HG03558 (cell line): ENCODE measurements around the gene RPL29.
"Not testable (repeated sequence)": the region's sequence is repeated elsewhere in the genome, so short reads cannot be mapped to it uniquely, and the experiment has no call there.

Experiments
- ATAC-seq: cut with Tn5 transposase; IDR thresholded peaks from one replicate; pipeline ENCODE4 v1.9.1; 2021; ENCODE audit warnings: moderate number of reproducible peaks; ENCODE audit not compliant: unreplicated experiment; ENCODE audit errors: extremely low read depth

The RPL29 gene

DNA sequence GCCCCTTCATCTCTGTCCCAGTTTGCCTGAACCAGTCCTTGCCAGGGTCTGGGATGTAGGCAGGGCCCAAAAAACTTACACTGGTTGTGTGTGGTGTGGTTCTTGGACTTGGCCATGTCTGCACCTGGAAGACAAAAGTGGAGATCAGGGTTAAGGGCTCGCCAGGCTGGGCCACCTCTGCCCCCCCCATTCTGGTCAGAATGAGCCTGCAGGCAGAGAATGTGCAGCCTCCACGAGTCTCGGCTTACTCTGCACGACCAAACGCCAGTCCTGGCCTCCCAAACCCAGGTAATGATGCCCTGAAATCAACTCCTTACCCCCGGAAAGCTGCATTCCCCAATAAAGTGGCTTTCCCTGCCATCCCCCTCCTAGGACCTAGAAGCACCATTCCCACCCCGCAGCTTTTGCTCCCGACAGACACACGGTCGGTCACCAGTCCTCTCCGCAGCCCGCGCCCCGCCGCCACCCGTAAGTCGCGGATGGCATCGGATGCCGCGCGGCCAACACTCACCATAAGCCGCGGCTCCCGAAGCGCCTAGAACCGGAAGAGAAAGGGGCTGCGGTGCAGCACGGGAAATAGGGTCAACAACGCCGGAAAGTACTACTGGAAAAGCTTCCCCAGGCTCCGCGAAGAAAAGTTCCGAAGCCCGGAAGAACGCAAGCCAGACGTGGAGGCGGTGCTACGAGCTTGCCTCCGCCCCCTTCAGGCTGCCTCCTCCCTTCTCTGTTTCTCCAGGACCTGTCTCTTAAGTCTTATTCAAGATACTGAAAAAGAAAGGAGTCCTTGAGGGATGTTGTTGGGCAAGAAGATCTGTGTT lies at the start of gene RPL29:
Gene RPL29, minus strand, starts transcription at position 550 of the 818 bp plus-strand sequence. Its CDS starts 434 bp downstream, at position 116.
- ATAC-seq: peak; percentile 65

DNA sequence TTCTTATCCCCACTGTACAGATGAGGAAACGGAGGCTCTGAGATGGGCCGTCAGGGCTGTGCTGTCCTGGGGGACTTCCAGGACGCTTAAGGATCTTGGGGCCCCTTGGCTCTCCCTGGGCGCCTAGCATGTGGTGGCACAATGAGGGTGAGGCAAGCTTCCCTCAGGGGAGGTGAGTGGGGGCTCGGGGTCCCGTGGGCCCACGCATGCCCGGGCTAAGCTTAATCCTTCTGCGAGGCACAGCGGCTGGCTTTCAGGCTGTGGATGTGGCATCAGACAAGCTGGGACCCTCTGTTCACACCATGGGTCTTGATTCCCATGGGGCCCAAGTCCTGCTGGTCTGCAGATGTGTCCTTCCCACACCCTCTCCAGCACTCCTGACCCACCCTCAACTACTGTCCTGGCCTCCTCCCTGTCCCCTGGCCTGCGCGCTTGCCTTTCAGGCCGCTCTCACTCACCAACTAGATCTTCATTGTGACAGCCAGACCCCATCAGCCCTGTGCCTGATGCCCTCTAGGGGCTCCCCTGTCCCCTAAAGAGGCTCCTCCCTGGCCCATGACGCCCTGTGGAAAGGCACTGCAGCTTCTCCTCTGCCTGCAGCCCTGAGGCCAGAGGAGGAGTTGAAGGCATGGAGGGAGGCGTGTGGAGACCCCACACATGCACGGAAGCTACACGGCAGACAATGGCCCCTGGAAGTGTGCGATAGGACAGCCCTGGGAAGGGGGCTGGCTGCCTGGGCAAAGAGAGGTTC lies 49.3 kb upstream of the RPL29 start:
- ATAC-seq: no peak

DNA sequence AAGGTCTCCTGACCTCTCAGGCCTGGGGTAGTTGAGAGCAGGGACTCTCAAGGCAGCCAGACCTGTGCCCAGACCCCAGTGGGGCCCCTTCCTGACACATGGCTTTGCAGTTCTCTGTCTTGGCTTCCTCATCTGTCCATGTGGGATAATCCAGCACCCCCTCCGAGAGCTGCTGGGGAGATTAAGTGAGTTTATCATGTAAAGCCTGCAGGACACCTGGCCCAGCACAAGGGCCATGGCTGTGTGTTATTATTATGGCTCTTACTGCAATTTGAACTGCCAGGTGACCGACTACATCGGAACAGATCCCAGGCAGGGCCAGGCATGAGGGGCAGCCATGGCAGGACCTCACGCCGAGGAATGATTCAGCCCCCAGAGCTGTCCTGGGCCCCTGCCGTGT lies 48.1 kb upstream of the RPL29 start:
- ATAC-seq: no peak

DNA sequence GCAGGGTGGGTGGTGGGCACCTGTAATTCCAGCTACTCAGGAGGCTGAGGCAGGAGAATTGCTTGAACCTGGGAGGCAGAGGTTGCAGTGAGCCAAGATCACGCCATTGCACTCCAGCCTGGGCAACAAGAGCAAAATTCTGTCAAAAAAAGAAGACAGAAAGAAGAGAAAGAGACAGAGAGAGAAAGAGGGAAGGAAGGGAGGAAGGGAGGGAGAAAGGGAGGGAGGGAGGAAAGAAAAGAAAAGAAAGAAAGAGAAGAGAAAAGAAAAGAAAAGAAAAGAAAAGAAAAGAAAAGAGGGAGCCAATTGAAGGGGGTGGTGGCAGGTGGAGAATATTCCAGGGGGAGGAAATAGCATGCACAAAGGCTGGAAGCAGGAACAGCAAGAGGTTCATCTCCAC lies 47.3 kb upstream of the RPL29 start:
- ATAC-seq: not testable (repeated sequence)

DNA sequence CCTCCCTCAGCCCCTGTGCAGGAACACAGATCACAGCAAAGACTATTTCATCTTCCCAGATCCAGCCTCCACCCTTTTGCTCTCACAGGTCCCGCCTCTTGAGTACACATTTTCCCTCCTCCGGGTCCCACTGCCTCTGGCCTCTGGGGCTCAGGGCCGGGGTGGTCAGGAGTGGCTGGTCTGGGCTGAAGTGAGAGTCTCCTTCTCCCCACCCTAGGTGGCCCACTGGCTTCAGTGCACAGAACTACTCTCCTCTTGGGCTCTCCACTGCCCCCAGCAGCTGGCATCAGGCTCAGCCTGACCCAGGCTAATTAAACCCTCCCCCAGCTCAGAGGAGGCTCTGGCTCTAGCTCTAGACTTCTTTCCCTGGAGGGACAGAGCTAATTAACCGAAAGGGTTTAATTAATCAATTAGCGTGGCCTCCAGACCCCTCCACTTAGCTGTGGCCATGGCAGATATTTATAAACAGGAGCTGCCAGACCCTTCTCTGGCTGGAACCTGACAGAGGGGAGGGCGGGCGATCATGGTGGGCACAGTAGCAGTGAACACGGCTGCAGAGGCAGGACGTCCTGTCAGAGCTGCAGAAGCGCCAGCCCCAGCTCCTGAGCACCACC lies 45.5 kb upstream of the RPL29 start:
- no peak for ATAC-seq

DNA sequence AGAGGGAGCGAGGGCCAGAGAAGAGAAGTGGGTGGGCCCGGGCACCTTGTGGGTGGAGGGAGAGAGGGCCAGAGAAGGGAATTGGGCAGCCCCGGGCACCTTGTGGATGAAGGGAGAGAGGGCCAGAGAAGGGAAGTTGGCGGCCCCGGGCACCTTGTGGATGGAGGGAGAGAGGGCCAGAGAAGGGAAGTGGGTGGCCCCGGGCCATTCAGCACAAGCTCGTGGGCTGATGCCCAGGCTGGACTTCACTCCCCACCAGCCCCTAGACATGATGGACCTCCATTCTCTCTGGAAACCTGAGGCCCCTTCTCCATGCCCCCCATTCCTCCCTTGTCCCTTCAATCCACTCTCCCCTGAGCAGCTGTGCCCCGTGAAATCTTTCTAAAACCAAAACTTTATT lies 44.9 kb upstream of the RPL29 start:
- ATAC-seq: no peak

DNA sequence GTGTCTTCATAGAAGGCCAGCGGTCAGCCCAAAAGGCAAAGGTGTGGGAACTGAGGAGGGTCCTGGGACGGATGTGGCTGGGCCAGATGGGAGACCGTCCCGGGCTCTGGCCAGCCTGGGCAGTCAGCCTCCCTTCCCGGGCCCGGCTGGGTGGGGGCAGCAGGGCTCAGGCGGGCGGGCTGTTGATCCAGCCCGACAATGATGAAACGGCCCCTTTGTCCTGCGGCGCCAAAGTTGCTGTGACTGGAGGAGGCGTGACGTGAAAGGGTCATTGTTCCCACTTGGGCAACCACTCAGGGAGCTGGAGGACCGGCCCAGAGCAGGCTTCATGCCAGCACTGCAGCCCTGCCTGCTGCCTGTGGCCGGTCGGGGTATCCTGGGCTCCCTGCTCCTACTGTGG lies 44.2 kb upstream of the RPL29 start:
- ATAC-seq: no peak

DNA sequence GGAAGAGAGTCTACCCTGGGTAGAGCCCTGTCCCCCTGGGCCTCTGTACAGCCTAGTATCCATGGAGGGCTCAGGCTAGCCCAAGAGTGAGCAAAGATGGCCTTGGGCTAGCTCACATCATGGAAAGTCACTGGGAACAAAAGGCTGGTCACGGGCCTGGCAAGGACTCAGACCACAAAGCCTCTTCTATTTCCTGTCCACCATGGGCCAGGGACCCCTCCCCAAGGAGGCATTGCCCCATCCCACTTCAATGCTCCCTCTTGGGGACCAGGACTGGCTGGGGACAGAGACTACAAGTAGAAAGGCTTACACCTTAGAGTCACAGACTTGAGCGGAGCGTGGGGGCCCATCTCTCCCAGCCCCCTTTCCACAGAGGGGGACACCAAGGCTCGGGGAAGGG lies 43.7 kb upstream of the RPL29 start:
- no peak for ATAC-seq

DNA sequence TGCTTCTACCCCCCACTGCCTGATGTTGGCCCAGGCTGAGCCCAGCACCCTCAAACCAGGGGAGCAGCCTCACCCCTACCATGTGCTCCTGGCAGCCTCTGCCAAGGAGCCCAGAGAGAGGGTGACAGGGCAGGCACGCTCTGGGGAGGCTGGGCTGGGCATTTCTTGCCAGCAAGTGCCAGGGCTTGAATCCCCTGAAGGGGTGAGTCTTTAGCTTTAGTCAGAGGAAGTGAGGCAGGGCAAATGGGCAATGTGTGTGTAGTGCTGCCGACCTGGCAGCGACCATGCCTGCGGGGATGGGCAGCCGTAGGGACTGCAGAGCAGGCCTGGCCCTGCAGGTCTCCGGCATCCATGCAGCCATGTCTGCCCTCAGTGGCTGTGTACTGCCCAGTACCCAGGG lies 42.5 kb upstream of the RPL29 start:
- ATAC-seq: no peak

DNA sequence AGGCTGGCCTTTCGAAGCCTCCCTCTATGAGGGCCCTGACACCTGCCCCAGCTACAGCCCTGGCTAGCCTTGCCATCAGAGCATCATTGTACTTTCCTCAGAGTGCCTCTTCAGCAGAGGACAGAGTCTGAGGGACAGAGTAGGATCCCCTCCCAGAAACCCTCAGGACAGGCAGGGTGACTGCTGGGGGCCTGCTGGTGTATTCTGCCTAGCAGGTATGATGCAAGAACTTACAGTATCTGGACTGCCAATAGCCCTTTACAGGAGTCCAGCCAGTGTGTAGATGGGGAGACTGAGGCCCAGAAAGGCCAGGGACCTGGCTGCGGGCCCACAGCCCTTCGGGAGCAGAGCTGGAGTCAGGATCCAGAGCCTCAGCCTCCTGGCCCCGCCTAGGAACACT lies 41.6 kb upstream of the RPL29 start:
- no peak for ATAC-seq

DNA sequence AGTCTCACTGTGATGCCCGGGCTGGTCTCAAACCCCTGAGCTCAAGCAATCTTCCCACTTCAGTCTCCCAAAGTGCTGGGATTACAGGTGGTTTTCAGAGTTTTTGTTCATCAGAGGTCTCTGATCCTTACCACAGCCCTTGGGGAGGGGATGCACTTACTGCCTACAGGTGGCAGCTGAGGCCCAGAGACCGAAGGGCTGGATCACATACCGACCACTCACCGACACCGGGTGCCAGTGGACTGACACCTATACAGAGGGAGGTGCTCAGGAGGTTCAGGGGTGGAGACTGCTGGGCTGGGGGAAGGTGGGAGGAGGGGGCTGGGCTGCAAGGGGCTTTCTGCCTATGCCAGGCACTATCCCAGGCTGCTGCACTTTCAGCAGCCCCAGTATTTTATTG lies 41.1 kb upstream of the RPL29 start:
- no peak for ATAC-seq

DNA sequence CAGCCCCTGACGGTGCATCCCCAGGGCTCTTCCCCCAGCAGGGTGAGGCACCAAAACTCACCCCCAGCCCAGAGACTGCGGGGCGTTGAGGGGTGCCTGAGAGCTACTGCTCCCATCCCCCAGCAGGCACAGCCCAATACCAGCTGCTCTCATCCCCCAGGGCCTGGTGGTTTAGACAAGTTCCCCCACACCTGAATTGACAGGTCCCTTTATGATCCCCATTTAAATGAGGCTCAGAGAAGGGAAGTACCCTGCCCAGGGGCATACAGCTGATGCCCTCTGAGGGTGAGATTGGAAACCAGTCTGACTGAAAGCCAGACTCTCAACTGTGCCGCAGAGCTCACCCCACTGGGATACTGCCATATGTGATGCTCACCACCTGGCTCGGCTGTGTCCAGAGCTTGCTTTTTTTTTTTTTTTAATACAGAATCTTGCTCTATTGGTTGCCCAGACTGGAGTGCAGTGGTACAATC lies 40.6 kb upstream of the RPL29 start:
- ATAC-seq: peak; percentile 48

DNA sequence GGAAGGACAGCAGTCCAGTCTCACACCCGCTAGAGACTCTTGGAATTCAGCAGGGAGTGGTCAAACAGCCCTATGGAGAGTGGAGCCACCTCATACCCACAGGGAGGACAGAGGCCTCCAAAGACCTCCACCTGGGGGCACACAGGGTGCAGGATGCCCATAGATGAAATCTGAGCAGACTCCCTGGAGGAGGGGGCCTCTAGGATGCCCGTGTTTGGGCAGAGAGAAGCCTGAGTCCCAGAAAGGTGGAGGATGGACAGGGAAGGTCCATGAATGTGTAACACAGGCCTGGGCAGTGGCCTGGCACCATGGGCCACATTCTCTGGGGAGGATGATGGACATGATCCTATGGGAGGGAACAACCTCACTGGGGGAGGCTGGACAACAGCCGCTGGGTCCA lies 39.0 kb upstream of the RPL29 start:
- no peak for ATAC-seq

DNA sequence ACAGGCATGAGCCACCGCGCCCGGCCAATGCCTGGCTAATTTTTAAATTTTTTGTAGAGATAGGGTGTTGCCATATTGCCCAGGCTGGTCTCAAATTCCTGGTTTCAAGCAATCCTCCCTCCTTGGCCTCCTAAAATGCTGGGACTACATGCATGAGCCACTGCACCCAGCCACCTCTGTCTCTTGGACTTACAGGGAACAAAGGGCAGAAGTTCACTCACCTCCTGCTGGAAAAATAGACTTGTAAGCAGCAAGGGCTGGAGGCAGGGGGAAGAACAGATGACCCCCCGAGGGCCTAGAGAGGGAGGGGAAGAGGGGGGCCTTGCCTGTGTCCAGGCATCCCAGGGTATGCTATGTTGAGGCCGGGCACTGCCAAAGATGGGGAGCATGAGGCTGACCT lies 38.5 kb upstream of the RPL29 start:
- no peak for ATAC-seq

DNA sequence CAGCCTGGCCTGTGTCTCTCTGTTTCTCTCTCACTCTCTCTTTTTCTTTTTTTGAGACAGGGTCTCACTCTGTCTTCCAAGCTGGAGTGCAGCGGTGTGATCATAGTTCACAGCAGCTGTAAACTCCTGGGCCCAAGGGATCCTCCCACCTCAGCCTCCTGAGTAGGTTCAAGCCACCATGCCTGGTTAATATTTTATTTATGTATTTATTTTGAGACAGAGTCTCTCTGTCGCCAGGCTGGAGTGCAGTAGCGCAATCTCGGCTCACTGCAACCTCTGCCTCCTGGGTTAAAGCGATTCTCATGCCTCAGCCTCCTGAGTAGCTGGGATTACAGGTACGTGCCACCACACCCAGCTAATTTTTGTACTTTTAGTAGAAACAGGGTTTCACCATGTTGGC lies 38.1 kb upstream of the RPL29 start:
- not testable (repeated sequence) for ATAC-seq

DNA sequence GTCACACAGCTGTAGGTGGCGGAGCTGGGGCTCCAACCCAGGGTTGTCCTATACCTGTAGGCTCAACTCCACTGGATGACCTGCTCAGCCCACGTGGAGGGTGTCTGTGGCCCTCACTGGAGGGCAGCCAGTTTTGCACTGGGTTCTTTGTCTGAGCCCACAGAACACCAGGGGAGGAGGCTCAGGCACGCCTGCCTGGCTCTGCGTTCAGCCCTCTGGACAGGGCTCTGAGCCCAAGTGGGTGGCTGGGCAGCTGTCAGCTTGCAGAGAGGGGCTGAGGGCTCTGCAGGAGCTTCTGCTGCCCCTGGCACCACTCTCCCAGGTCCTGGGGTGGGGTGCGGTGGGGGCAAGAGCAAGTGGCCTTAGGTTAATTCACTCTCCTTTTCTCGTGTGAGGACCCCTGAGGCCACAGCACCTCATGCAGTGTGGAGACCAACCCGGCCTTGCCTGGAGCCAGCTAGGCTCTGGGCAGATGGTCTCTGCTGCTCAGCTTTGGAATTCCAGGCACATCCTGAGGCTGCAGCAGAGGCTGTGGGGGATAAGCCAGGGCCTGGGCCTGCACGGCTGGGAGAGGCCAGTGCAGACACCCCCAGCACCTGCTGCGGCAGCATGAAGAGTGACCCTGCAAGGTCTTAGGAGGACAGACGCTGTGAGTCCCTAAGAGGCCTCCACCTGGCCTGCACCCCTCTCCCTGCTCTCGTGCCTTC lies 37.2 kb upstream of the RPL29 start:
- ATAC-seq: no peak

DNA sequence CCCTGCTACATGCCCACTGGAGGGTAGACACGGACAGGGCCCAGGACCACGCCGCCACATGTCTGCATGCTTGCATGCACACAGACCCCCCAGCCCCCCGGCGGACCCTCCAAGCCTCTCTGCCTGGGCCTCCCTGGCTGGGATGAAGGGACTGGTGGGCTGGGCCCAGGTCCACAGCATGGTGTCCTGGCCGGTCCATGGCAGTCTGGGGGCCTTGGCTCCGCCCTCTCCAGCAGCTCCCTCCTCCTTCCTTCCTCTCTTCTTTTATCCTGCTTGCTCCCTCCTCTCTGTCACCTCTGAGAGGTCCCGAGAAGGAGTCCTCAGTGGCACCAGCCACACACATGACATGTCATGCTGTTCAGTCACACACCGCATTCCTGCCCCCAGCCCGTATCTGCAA lies 36.2 kb upstream of the RPL29 start:
- ATAC-seq: no peak

DNA sequence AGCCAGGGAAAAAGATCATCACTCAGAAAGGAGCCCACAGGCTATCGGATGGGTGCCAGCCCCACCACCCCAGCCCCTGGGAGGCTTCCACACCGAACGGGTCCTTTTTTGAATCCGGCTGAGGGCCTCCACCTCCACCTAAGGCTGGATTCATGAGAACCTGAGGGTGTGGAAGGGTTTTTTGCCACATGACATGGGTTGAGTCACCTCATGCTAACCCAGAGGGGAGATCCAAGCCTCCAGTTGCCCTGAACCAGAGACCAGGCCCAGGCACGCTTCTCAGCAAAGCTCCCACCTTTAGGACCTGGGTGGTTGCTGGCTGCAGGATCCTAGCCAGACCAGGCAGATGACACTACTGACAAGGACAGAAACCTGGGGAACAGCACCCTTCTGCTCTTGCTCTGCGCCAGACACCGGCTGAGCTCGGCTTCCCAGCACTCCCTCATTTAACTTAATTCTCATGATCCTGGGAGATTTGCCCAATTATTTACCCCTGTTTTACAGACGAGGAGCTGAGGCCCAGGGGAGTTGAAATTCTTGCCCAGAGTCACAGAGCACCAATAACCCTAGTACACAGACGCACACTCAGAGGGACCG lies 35.1 kb upstream of the RPL29 start:
- ATAC-seq: no peak

DNA sequence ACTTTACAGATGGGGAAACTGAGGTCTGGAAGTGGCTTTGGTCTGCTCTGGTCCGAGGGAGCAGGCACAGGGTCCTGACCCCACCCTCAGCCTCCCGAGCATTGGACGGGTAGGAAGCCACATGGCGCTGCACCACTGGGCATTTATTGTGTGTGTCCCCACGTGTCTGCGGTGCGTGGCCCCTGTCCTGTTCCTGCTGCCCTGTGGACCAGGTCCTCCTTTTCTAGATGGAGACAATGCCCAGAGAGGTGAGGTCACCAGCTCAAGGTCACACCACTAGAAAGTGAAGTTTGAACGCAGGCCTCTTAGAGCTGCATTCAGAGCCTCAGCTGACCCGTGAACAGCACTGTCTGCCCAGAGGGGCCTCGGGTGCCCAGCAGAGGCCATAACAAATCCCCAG lies 33.8 kb upstream of the RPL29 start:
- ATAC-seq: no peak

DNA sequence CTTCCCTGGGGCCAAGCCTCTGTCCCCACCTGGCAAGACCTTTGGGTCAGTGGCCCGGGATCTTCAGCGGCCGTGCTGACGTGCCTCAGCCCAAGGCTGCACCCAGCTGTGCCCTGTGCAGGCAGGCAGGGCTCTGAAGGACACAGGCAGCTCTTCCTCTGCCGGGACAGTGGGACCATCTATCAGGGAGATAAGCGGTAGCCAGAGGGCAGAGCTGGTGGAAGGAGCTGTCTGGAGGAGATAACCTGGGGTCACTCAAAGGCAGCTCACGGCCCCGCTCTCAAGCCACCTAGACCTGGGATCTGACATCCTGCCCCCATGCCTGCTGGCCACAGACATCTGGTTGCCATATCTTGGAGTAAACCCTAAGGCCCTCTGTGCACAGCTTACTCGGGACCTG lies 33.4 kb upstream of the RPL29 start:
- no peak for ATAC-seq
